H9 (cell line): ENCODE data around the gene DDX39A. TPM values are rescaled to one million over a fixed set of nuclear protein-coding genes. Genes with fewer than 3 reads are reported as not detected.
A peak's percentile ranks its signal among the peaks of the same experiment; 100 is the strongest.

Experiments used
- DNase-seq: peaks from one replicate; pipeline ENCODE4 v3.0.0-alpha.2; 2017
- H2AFZ ChIP-seq: one replicate; pipeline ENCODE4 v1.6.1; 2013; ENCODE audit warnings: mild to moderate bottlenecking, low read length, control low read depth, moderate library complexity
- H2AK5ac ChIP-seq: 2 replicates; pipeline ENCODE4 v1.6.1; 2013; ENCODE audit warnings: low read length, control low read depth, mixed read lengths; ENCODE audit not compliant: insufficient read length
- H2BK120ac ChIP-seq: one replicate; pipeline ENCODE4 v1.6.1; 2013; ENCODE audit warnings: low read depth, mild to moderate bottlenecking, low read length, control low read depth, inconsistent platforms; ENCODE audit not compliant: poor library complexity, severe bottlenecking
- H2BK12ac ChIP-seq: 2 replicates; pipeline ENCODE4 v1.6.1; 2013; ENCODE audit warnings: low read length, control low read depth, mixed read lengths, low read depth; ENCODE audit not compliant: insufficient read length
- H2BK15ac ChIP-seq: 2 replicates; pipeline ENCODE4 v1.6.1; 2013; ENCODE audit warnings: low read depth, low read length, control low read depth
- H2BK20ac ChIP-seq: one replicate; pipeline ENCODE4 v1.6.1; 2013; ENCODE audit warnings: low read depth, mild to moderate bottlenecking, low read length, control low read depth, inconsistent platforms; ENCODE audit not compliant: poor library complexity, severe bottlenecking
- H2BK5ac ChIP-seq: 2 replicates; pipeline ENCODE4 v1.6.1; 2013; ENCODE audit warnings: low read length, control low read depth, mixed read lengths; ENCODE audit not compliant: insufficient read length
- H3K14ac ChIP-seq: 2 replicates; pipeline ENCODE4 v1.6.1; 2013; ENCODE audit warnings: low read length, control low read depth; ENCODE audit not compliant: insufficient read depth
- H3K18ac ChIP-seq: 2 replicates; pipeline ENCODE4 v1.6.1; 2013; ENCODE audit warnings: low read depth, mild to moderate bottlenecking, mixed read lengths, low read length, control low read depth; ENCODE audit not compliant: insufficient read length
- H3K23ac ChIP-seq: 2 replicates; pipeline ENCODE4 v1.6.1; 2013; ENCODE audit warnings: low read length, control low read depth, mixed read lengths, low read depth; ENCODE audit not compliant: insufficient read length
- H3K23me2 ChIP-seq: 2 replicates; pipeline ENCODE4 v1.6.1; 2013; ENCODE audit warnings: low read depth, mild to moderate bottlenecking, mixed read lengths, low read length, control low read depth; ENCODE audit not compliant: insufficient read length, poor library complexity, severe bottlenecking
- H3K27ac ChIP-seq: 2 replicates; pipeline ENCODE4 v1.5.1; 2013; ENCODE audit warnings: low read length, control low read depth, mixed read lengths, low read depth; ENCODE audit not compliant: insufficient read length
- H3K27me3 ChIP-seq: 2 replicates; pipeline ENCODE4 v1.6.1; 2013; ENCODE audit warnings: low read length, control low read depth, inconsistent platforms; ENCODE audit not compliant: insufficient read depth
- H3K4ac ChIP-seq: 2 replicates; pipeline ENCODE4 v1.6.1; 2013; ENCODE audit warnings: low read depth, mild to moderate bottlenecking, control low read depth, inconsistent platforms, low read length, moderate library complexity
- H3K4me1 ChIP-seq: 2 replicates; pipeline ENCODE4 v1.6.1; 2013; ENCODE audit warnings: low read length, control low read depth, inconsistent platforms; ENCODE audit not compliant: insufficient read depth
- H3K4me2 ChIP-seq: 2 replicates; pipeline ENCODE4 v1.6.1; 2013; ENCODE audit warnings: low read length, control low read depth, mixed read lengths; ENCODE audit not compliant: insufficient read length, insufficient read depth
- H3K56ac ChIP-seq: 2 replicates; pipeline ENCODE4 v1.6.1; 2013; ENCODE audit warnings: low read depth, mild to moderate bottlenecking, mixed read lengths, low read length, control low read depth; ENCODE audit not compliant: insufficient read length
- H3K79me1 ChIP-seq: 2 replicates; pipeline ENCODE4 v1.6.1; 2013; ENCODE audit warnings: low read depth, mild to moderate bottlenecking, moderate library complexity, low read length, control low read depth, inconsistent platforms; ENCODE audit not compliant: insufficient read depth, poor library complexity, severe bottlenecking
- H3K79me2 ChIP-seq: 2 replicates; pipeline ENCODE4 v1.6.1; 2013; ENCODE audit warnings: low read length, control low read depth, inconsistent platforms; ENCODE audit not compliant: insufficient read depth
- H3K9ac ChIP-seq: 2 replicates; pipeline ENCODE4 v1.6.1; 2013; ENCODE audit warnings: low read length, control low read depth, mixed read lengths; ENCODE audit not compliant: insufficient read length; ENCODE audit errors: extremely low read depth
- H3K9me3 ChIP-seq: one replicate; pipeline ENCODE4 v1.6.1; 2013; ENCODE audit warnings: low read depth, low read length, inconsistent platforms; ENCODE audit not compliant: control insufficient read depth
- H3T11ph ChIP-seq: one replicate; pipeline ENCODE4 v1.6.1; 2013; ENCODE audit warnings: mild to moderate bottlenecking, low read length, control low read depth, inconsistent platforms
- H4K20me1 ChIP-seq: one replicate; pipeline ENCODE4 v1.6.1; 2013; ENCODE audit not compliant: control insufficient read depth, insufficient read length, insufficient read depth
- H4K5ac ChIP-seq: 2 replicates; pipeline ENCODE4 v1.6.1; 2013; ENCODE audit warnings: low read depth, mild to moderate bottlenecking, mixed read lengths, low read length, control low read depth; ENCODE audit not compliant: insufficient read length
- H4K8ac ChIP-seq: replicated peaks from 2 replicates; pipeline ENCODE4 v1.6.1; 2013; ENCODE audit warnings: low read length, control low read depth, mixed read lengths, low read depth; ENCODE audit not compliant: insufficient read length
- H4K91ac ChIP-seq: 2 replicates; pipeline ENCODE4 v1.6.1; 2013; ENCODE audit warnings: low read depth, mild to moderate bottlenecking, moderate library complexity, mixed read lengths, low read length, control low read depth; ENCODE audit not compliant: insufficient read length
- H3K27ac Mint-ChIP-seq, 3 experiments: 2 replicates in 2 of 3; 3 replicates in 1 of 3; pipeline ENCODE4 v1.8.0; 2020 to 2021; ENCODE audit warnings: mixed read lengths in 3 of 3, mild to moderate bottlenecking in 1 of 3, moderate library complexity in 1 of 3
- H3K27me3 Mint-ChIP-seq: 2 replicates; pipeline ENCODE4 v1.8.0; 2021; ENCODE audit warnings: low read depth, mild to moderate bottlenecking, moderate library complexity, mixed read lengths
- H3K36me3 Mint-ChIP-seq, 3 experiments: 2 replicates in 2 of 3; 3 replicates in 1 of 3; pipeline ENCODE4 v1.8.0; 2020 to 2021; ENCODE audit warnings: low read depth in 3 of 3, mixed read lengths in 3 of 3; ENCODE audit not compliant: insufficient read depth in 1 of 3
- H3K4me1 Mint-ChIP-seq, 2 experiments: 2 replicates each; pipeline ENCODE4 v1.8.0; 2020; ENCODE audit warnings: mixed read lengths in 2 of 2
- H3K4me3 Mint-ChIP-seq, 2 experiments: 2 replicates in 1 of 2; 3 replicates in 1 of 2; pipeline ENCODE4 v1.8.0; 2020 to 2021; ENCODE audit warnings: mild to moderate bottlenecking in 2 of 2, mixed read lengths in 2 of 2, moderate library complexity in 1 of 2
- H3K9me3 Mint-ChIP-seq, 2 experiments: 2 replicates in 1 of 2; 3 replicates in 1 of 2; pipeline ENCODE4 v1.8.0; 2020; ENCODE audit warnings: mild to moderate bottlenecking in 2 of 2, mixed read lengths in 2 of 2, moderate library complexity in 1 of 2
- WGBS: extraction: QIAGEN DNeasy Blood & Tissue Kit; methylation state at CpG from one replicate; pipeline ENCODE4 v1.1.7; 2013; ENCODE audit warnings: missing lambda C conversion rate, low lambda C conversion rate, mixed read lengths; ENCODE audit not compliant: insufficient read length; ENCODE audit errors: extremely low coverage; 5-methylcytosine and 5-hydroxymethylcytosine counted together
- total RNA-seq: library from RNA; stranded (reverse); gene quantifications from 2 replicates; pipeline ENCODE4 v1.2.1, GENCODE V29; 2021
- TF ChIP-seq, protein P1 (sequence below): fragments of 200-600 bp; sonication (generic); conservative IDR thresholded peaks from 3 replicates; pipeline ENCODE4 v1.8.0; 2021; ENCODE audit warnings: antibody characterized with exemption, mild to moderate bottlenecking

DDX39A gene
- total RNA-seq, 1 experiment from 2014 or later: 137 TPM

DNA sequence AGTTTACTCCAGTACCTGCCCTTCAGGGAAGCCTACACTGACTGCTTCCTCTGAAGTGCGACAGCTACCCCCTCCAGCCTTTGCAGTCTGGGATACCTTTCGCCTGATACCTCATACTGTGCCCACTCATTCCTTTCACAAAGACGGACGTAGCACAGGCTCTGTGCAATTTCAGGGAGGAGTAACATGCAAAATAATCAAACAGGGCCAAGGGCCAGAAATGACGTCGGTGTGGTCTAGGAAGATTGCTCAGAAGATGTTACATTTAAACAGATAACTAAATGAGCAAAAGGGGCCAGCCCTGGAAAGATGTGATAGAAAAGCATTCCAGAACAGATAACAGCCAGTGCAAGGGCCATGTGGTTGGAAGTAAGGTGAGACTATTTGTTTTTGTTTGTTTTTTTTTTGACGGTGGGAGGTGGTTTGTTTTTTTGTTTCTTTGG is 6.6 kb upstream of the DDX39A start:
- H3T11ph ChIP-seq: no peak overlapping the region
- no peak overlapping the region for H2BK15ac ChIP-seq
- no peak overlapping the region for H3K56ac ChIP-seq
- H3K79me2 ChIP-seq: no peaks in the 10 kb centered on the region
- no peak overlapping the region for H3K4ac ChIP-seq
- no peak overlapping the region for H4K5ac ChIP-seq
- no peaks in the 10 kb centered on the region for H3K9me3 ChIP-seq
- H3K4me2 ChIP-seq: no peak overlapping the region
- no peak overlapping the region for H2BK120ac ChIP-seq
- TF ChIP-seq, protein P1, sequence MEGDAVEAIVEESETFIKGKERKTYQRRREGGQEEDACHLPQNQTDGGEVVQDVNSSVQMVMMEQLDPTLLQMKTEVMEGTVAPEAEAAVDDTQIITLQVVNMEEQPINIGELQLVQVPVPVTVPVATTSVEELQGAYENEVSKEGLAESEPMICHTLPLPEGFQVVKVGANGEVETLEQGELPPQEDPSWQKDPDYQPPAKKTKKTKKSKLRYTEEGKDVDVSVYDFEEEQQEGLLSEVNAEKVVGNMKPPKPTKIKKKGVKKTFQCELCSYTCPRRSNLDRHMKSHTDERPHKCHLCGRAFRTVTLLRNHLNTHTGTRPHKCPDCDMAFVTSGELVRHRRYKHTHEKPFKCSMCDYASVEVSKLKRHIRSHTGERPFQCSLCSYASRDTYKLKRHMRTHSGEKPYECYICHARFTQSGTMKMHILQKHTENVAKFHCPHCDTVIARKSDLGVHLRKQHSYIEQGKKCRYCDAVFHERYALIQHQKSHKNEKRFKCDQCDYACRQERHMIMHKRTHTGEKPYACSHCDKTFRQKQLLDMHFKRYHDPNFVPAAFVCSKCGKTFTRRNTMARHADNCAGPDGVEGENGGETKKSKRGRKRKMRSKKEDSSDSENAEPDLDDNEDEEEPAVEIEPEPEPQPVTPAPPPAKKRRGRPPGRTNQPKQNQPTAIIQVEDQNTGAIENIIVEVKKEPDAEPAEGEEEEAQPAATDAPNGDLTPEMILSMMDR: no peak
- no peak overlapping the region for H3K14ac ChIP-seq
- H3K9ac ChIP-seq: no peak overlapping the region
- Mint-ChIP-seq H3K36me3 (no peaks in the 10 kb centered on the region), H3K4me1 (peaks cover 11 to 17% of the 10 kb centered on the region in 2 experiments), H3K9me3 (no peaks in the 10 kb centered on the region; a peak in 1 of 5 replicates), H3K27me3 (peaks cover 9% of the 10 kb centered on the region), H3K27ac (peak overlapping the region in 1 of 3 experiments; percentile 12; a peak in 2 of 7 replicates), H3K4me3 (no peak overlapping the region)
- DNase-seq: no peak
- no CpG with 5 or more reads among the region's 7 CpGs for WGBS
- no peaks in the 10 kb centered on the region; the same call in 1 of the 2 replicates for H3K4me1 ChIP-seq
- no peak overlapping the region for H3K23ac ChIP-seq
- no peak overlapping the region for H4K8ac ChIP-seq
- no peak overlapping the region for H2BK20ac ChIP-seq
- no peak overlapping the region for H3K18ac ChIP-seq
- no peak overlapping the region for H2AFZ ChIP-seq
- H4K20me1 ChIP-seq: no peaks in the 10 kb centered on the region
- H4K91ac ChIP-seq: no peak overlapping the region
- no peak overlapping the region for H2AK5ac ChIP-seq
- no peak overlapping the region for H2BK5ac ChIP-seq
- no peaks in the 10 kb centered on the region for H3K23me2 ChIP-seq
- no peaks in the 10 kb centered on the region for H3K79me1 ChIP-seq
- H3K27ac ChIP-seq: no peak overlapping the region
- no peak overlapping the region for H2BK12ac ChIP-seq
- no peaks in the 10 kb centered on the region for H3K27me3 ChIP-seq
